Measurements from ENCODE around the gene CCDC85C.

CCDC85C gene

DNA sequence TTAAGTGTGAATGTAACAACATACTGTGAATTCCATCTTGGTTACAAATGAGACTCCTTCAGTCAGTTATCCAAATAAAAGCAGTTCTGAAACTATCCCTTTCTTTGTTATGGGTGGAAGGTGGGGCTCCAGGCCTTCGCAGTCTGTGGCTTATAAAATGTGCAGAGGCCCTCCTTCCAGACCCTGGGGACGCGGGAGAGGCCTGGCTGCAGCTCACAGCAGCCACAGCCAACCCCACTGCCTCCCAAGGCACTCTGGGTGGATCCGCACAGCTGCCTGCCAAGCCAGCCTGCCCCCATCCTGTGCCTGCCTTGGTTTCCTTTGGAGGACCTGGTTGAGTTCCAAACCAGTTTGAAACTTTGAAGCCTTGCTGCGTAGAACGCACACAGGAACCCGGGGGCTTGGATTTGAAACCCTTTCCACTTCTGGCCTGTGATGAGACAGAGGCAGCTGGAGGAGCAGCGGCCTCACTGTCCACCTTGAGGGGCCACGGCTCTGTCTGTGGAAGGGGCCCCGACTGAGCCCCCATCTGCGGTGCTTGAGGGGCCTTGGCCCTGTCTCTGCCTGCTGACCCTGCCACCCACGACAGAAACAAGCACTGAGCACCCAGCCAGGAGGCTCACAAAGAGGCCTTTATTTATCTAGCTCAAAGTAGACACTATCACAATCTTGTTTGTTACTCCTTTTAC is 92.4 kb downstream of the CCDC85C start:
- Mint-ChIP-seq H3K4me1 (ENCODE audit: low read depth) (no peaks in the 10 kb centered on the region), H3K36me3 (ENCODE audit: low read depth) (peaks cover 22% of the 10 kb centered on the region), H3K27ac (no peak overlapping the region), H3K27me3 (no peaks in the 10 kb centered on the region), H3K9me3 (no peaks in the 10 kb centered on the region), H3K4me3 (no peak overlapping the region)

DNA sequence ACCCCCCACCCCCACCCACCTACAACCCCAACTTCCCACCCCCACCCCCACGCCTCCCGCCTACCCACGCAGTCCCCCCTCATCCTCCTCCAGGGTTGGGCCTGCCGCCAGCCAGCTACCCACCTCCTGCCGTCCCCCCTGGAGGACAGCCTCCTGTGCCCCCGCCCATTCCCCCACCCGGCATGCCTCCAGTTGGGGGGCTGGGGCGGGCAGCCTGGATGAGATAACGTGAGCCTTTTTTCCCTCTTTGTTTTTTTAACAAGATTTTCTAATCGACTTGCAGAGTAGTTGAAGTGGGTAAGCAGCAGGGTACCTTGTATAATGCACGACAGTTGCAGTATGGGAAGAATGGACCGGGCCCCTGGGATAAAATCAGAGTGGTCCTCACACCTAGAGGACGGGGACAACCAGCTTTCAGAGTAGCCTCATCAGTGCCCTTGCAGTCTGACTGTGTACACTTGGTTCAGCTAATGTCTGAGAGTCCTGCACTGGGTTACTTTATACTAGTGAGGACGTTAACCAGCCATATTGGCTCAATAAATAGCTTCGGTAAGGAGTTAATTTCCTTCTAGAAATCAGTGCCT is 93.4 kb downstream of the CCDC85C start:
- no peak overlapping the region for H3K27ac Mint-ChIP-seq
- peaks cover 29% of the 10 kb centered on the region for H3K36me3 Mint-ChIP-seq (ENCODE audit: low read depth)
- H3K4me3 Mint-ChIP-seq: no peak overlapping the region
- H3K9me3 Mint-ChIP-seq: no peaks in the 10 kb centered on the region
- H3K4me1 Mint-ChIP-seq (ENCODE audit: low read depth): no peaks in the 10 kb centered on the region
- H3K27me3 Mint-ChIP-seq: no peaks in the 10 kb centered on the region

DNA sequence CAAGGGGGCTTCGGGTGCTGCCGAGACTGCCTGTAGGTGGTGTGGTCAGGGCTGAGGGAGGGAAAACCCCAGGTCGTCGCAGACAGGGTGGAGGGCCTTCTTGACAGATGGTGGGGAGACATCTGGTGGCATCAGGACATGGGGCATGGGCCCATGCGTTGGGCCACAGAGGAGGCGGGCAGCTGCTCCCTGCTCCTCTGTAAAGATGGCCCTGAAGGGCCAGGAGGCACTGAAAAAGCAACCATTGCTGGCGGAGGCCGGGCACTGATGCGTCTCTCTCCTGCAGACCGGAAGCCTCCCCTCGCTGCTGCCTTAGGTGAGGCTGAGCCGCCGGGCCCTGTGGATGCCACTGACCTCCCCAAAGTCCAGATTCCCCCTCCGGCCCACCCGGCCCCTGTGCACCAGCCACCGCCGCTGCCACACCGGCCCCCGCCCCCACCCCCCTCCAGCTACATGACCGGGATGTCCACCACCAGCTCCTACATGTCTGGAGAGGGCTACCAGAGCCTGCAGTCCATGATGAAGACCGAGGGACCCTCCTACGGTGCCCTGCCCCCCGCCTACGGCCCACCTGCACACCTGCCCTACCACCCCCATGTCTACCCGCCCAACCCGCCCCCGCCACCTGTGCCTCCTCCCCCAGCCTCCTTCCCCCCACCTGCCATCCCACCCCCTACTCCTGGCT is 94.0 kb downstream of the CCDC85C start:
- Mint-ChIP-seq H3K27me3 (no peaks in the 10 kb centered on the region), H3K27ac (no peak overlapping the region), H3K36me3 (ENCODE audit: low read depth) (peaks cover 33% of the 10 kb centered on the region)

DNA sequence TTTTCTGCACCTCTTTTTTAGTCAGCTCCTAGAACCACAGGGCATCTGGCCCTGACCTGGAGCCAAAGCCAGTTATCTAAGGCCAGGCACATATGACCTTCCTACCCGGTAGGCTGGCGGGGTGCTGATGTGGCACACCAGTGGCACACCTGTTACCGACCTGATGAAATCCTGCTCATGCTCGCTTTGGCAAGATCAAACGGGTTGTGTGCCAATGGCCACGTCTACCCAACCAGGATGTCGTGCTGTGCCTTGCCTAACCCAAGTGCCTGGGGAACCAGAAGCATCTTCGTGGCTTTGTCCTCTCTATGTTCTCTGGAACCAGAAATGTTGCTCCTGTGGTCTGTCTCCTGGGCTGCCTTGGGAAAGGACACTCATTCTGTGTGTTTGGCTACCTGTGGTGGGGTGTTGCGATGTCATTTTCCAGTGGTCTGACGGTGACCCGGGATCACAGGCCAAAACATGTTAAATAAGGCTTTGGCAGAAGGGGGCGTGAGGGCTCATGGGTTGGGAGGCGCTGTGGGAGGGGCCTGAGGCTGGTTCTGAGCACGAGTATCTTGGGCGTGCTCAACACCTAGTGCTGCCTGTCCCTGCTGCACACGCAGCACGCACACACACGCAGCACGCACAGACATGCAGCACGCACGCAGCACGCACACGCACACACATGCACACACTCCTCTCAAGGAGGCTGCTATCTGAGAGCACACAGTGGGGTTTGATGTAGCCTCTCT is 94.9 kb downstream of the CCDC85C start:
- Mint-ChIP-seq H3K36me3 (ENCODE audit: low read depth) (peaks cover 41% of the 10 kb centered on the region), H3K4me1 (ENCODE audit: low read depth) (no peaks in the 10 kb centered on the region), H3K4me3 (no peak overlapping the region), H3K27ac (no peak overlapping the region), H3K27me3 (no peaks in the 10 kb centered on the region), H3K9me3 (no peaks in the 10 kb centered on the region)

More for the DNA sequence above, 94.0 kb downstream of the CCDC85C start:
- H3K9me3 Mint-ChIP-seq: no peaks in the 10 kb centered on the region
- H3K4me1 Mint-ChIP-seq (ENCODE audit: low read depth): no peaks in the 10 kb centered on the region
- no peak overlapping the region for H3K4me3 Mint-ChIP-seq

GRCh38 chr14:99507860-99508640 is 96.0 kb downstream of the CCDC85C start:
- Mint-ChIP-seq H3K9me3 (no peaks in the 10 kb centered on the region), H3K4me3 (no peak overlapping the region), H3K4me1 (ENCODE audit: low read depth) (no peaks in the 10 kb centered on the region), H3K36me3 (ENCODE audit: low read depth) (peaks cover 50% of the 10 kb centered on the region), H3K27ac (no peak overlapping the region), H3K27me3 (no peaks in the 10 kb centered on the region)

- no peak overlapping the region for H3K27ac Mint-ChIP-seq
These were observed 97.7 kb downstream of the CCDC85C start for GRCh38 chr14:99506276-99506675.

DNA sequence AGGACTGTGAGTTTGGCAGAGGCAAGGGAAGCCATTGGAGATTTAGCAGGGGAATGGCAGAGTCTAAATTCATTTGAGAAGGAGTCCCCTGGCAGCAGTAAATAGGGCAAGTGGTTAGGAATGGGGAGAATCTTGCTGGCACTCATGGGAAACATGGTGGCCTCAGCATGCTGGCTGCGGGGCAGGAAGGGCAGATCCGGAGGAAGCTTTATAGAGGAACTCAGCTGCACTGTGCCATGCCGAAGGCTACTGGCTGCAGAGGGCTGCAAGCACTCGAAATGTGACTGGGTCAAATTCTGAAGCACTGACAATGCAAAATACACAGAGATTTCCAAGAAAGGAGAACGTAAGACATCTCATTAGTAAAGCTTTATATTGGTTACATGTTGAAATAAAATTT is 98.9 kb downstream of the CCDC85C start:
- H3K4me3 Mint-ChIP-seq: no peak overlapping the region
- peaks cover 69% of the 10 kb centered on the region for H3K36me3 Mint-ChIP-seq (ENCODE audit: low read depth)
- H3K27ac Mint-ChIP-seq: no peak overlapping the region
- H3K4me1 Mint-ChIP-seq (ENCODE audit: low read depth): no peaks in the 10 kb centered on the region
- H3K9me3 Mint-ChIP-seq: no peaks in the 10 kb centered on the region
- H3K27me3 Mint-ChIP-seq: no peaks in the 10 kb centered on the region

More at GRCh38 chr14:99506276-99506675, 97.7 kb downstream of the CCDC85C start:
- H3K4me1 Mint-ChIP-seq (ENCODE audit: low read depth): no peaks in the 10 kb centered on the region
- no peak overlapping the region for H3K4me3 Mint-ChIP-seq
- peaks cover 61% of the 10 kb centered on the region for H3K36me3 Mint-ChIP-seq (ENCODE audit: low read depth)
- H3K27me3 Mint-ChIP-seq: no peaks in the 10 kb centered on the region
- no peaks in the 10 kb centered on the region for H3K9me3 Mint-ChIP-seq

DNA sequence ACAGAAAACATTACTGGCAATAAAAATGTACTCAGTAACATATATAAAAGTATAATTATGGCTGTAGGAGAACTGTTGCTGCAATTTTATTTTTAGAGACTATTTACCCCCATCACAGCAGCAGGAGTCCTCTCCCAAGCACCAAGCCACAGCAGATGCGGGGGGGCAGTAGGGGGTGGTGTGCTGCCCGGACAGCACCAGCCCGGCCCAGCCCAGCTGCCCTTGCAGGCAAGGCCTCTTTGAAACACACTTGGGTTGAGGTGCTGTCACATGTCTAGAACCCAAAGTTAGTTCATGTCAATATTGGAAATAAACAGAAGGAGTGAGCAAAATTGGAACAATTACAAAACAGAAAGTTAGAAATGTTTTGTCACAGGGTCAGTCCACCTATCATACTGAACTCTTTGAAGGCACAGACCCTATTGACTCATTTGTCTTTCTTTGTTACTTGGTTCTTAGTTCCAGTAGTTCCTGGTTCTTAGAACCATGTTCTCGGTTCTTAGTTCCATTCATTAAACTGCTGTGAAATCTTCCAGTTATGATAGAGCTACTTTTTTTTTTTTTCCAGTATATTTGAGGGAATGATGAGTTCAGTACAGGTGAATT is 100.1 kb downstream of the CCDC85C start:
- H3K27ac Mint-ChIP-seq: no peak overlapping the region
- no peak overlapping the region for H3K4me3 Mint-ChIP-seq
- no peaks in the 10 kb centered on the region for H3K4me1 Mint-ChIP-seq (ENCODE audit: low read depth)
- H3K27me3 Mint-ChIP-seq: no peaks in the 10 kb centered on the region
- no peaks in the 10 kb centered on the region for H3K9me3 Mint-ChIP-seq
- peaks cover 75% of the 10 kb centered on the region for H3K36me3 Mint-ChIP-seq (ENCODE audit: low read depth)

GRCh38 chr14:99502989-99503421 is 101.0 kb downstream of the CCDC85C start:
- no peaks in the 10 kb centered on the region for H3K9me3 Mint-ChIP-seq
- peaks cover 78% of the 10 kb centered on the region for H3K36me3 Mint-ChIP-seq (ENCODE audit: low read depth)
- H3K27me3 Mint-ChIP-seq: no peaks in the 10 kb centered on the region
- no peak overlapping the region for H3K27ac Mint-ChIP-seq
- H3K4me3 Mint-ChIP-seq: no peak overlapping the region
- H3K4me1 Mint-ChIP-seq (ENCODE audit: low read depth): peaks cover 3% of the 10 kb centered on the region

DNA sequence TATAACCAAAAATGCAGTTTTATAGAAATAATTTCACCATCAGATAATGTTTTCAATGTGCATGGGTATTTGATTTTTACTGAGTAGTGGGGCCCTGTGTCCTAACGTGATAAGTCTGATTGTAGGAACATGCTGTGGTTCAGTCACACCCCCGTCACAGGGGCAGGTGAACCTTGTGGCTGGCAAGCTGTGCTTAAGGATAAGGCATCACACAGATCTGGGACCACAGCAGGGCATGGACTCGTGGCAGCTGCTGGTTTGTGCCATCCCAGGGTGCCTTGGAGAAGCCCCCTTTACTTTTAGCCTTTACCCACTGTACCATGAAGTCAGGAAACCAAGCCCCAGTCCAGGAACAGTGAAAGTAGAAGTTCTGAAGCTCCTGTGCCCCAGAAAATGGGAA is 106.1 kb downstream of the CCDC85C start:
- Mint-ChIP-seq H3K36me3 (ENCODE audit: low read depth) (peaks cover 68% of the 10 kb centered on the region), H3K27ac (no peak overlapping the region), H3K9me3 (no peaks in the 10 kb centered on the region), H3K27me3 (no peaks in the 10 kb centered on the region), H3K4me3 (no peak overlapping the region), H3K4me1 (ENCODE audit: low read depth) (peaks cover 3% of the 10 kb centered on the region)

GRCh38 chr14:99497341-99497740 is 106.7 kb downstream of the CCDC85C start:
- Mint-ChIP-seq H3K9me3 (no peaks in the 10 kb centered on the region), H3K4me3 (no peak overlapping the region), H3K36me3 (ENCODE audit: low read depth) (peaks cover 70% of the 10 kb centered on the region), H3K27ac (no peak overlapping the region), H3K4me1 (ENCODE audit: low read depth) (peaks cover 3% of the 10 kb centered on the region), H3K27me3 (no peaks in the 10 kb centered on the region)

- no peaks in the 10 kb centered on the region for H3K27me3 Mint-ChIP-seq
- H3K36me3 Mint-ChIP-seq (ENCODE audit: low read depth): no peaks in the 10 kb centered on the region
- peaks cover 56% of the 10 kb centered on the region for H3K4me1 Mint-ChIP-seq (ENCODE audit: low read depth)
- no peaks in the 10 kb centered on the region for H3K9me3 Mint-ChIP-seq
- H3K27ac Mint-ChIP-seq: no peak overlapping the region
- H3K4me3 Mint-ChIP-seq: no peak overlapping the region
These were observed 119.9 kb downstream of the CCDC85C start for GRCh38 chr14:99484106-99484505.

DNA sequence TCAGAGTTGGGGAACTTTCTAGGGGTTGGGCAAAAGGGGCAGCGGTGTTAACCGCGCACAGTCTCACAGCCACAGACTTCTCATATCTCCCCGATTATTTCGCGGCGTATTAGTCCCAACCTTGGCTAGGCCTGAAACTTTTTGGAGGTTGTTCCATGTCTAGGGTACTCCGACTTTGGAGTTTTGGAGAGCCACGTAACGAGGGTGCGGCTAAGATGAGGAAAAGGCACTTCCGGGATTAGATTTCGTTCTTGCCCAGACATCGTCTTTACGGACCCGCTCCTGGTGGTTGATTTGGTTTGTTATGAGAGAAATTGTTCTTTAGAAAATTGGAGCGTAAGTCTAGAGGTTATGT is 122.3 kb downstream of the CCDC85C start:
- peaks cover 57% of the 10 kb centered on the region for H3K4me1 Mint-ChIP-seq (ENCODE audit: low read depth)
- peak overlapping the region; percentile 91 for H3K27ac Mint-ChIP-seq
- H3K4me3 Mint-ChIP-seq: peak overlapping the region; percentile 98
- no peaks in the 10 kb centered on the region for H3K27me3 Mint-ChIP-seq
- H3K36me3 Mint-ChIP-seq (ENCODE audit: low read depth): no peaks in the 10 kb centered on the region
- no peaks in the 10 kb centered on the region for H3K9me3 Mint-ChIP-seq
